H1 (cell line): Measurements from ENCODE around the gene ANKRD29. TPM values are rescaled to one million over a fixed set of nuclear protein-coding genes. Genes with fewer than 3 reads are reported as not detected.

Experiments
- CTCF ChIA-PET: fragments of 300-600 bp; sonication (Branson Sonifier 250); formaldehyde crosslinking; loops from one replicate; lab custom pipeline; 2021; ENCODE audit not compliant: partially characterized antibody; lab: Charles Lee
- POLR2A ChIA-PET: fragments of 300-600 bp; sonication (Branson Sonifier 250); formaldehyde crosslinking; loops from one replicate; lab custom pipeline; 2021; ENCODE audit warnings: inconsistent platforms; ENCODE audit not compliant: partially characterized antibody; lab: Charles Lee
- DNase-seq, 2 experiments: peaks; one replicate each; pipeline versions ENCODE4 v3.0.0 to v3.0.0-alpha.2; 2010 to 2022; ENCODE audit warnings: low spot score in 2 of 2, low read depth in 1 of 2, mixed read lengths in 1 of 2
- FAIRE-seq: peaks from 2 replicates; lab custom pipeline; 2011; peaks lifted over from hg19 to GRCh38; lab: Jason Lieb, UNC
- H2AFZ ChIP-seq: 2 replicates; pipeline ENCODE4 v1.8.1; 2012; ENCODE audit warnings: low read length, inconsistent platforms
- H2AK5ac ChIP-seq: 2 replicates; pipeline ENCODE4 v1.6.1; 2013; ENCODE audit warnings: low read depth, low read length
- H2BK120ac ChIP-seq: replicated peaks from 2 replicates; pipeline ENCODE3; 2013; ENCODE audit warnings: low read depth, low read length, inconsistent platforms
- H2BK12ac ChIP-seq: 2 replicates; pipeline ENCODE4 v1.6.1; 2013; ENCODE audit warnings: low read depth, low read length
- H2BK15ac ChIP-seq: 2 replicates; pipeline ENCODE4 v1.6.1; 2013; ENCODE audit warnings: low read length
- H2BK20ac ChIP-seq: 2 replicates; pipeline ENCODE4 v1.6.1; 2013; ENCODE audit warnings: low read length
- H2BK5ac ChIP-seq: 2 replicates; pipeline ENCODE4 v1.6.1; 2013; ENCODE audit warnings: low read depth, low read length
- H3K14ac ChIP-seq: 2 replicates; pipeline ENCODE4 v1.6.1; 2013; ENCODE audit warnings: inconsistent platforms; ENCODE audit not compliant: insufficient read length
- H3K18ac ChIP-seq: 2 replicates; pipeline ENCODE4 v1.6.1; 2013; ENCODE audit warnings: low read length; ENCODE audit errors: extremely low read depth
- H3K23ac ChIP-seq: 2 replicates; pipeline ENCODE4 v1.6.1; 2013; ENCODE audit warnings: inconsistent platforms; ENCODE audit not compliant: insufficient read length
- H3K23me2 ChIP-seq: 2 replicates; pipeline ENCODE4 v1.6.1; 2013; ENCODE audit warnings: low read depth, low read length
- H3K27ac ChIP-seq: 2 replicates; pipeline ENCODE4 v1.6.1; 2011; ENCODE audit warnings: low read depth, low read length, inconsistent platforms
- H3K27me3 ChIP-seq, 4 experiments: replicated peaks in 1 of 4; 1 replicate in 1 of 4; 2 replicates in 3 of 4; pipeline versions ENCODE4 v1.6.1 to v1.8.1; 2011 to 2013; ENCODE audit warnings: low read length in 3 of 4, mild to moderate bottlenecking in 3 of 4, inconsistent platforms in 2 of 4, mixed read lengths in 2 of 4, moderate library complexity in 1 of 4; ENCODE audit not compliant: control insufficient read depth in 3 of 4, insufficient read depth in 3 of 4; ENCODE audit errors: extremely low read depth in 1 of 4
- H3K36me3 ChIP-seq, 4 experiments: 2 replicates each; pipeline versions ENCODE4 v1.6.1 to v1.8.1; 2011 to 2013; ENCODE audit warnings: mild to moderate bottlenecking in 4 of 4, low read length in 3 of 4, moderate library complexity in 2 of 4, control low read depth in 1 of 4, inconsistent platforms in 1 of 4; ENCODE audit not compliant: insufficient read depth in 4 of 4, control insufficient read depth in 2 of 4
- H3K4ac ChIP-seq: replicated peaks from 2 replicates; pipeline ENCODE3; 2013; ENCODE audit warnings: low read length, low read depth, mixed read lengths, inconsistent platforms; ENCODE audit not compliant: insufficient read length
- H3K4me1 ChIP-seq, 4 experiments: replicated peaks in 1 of 4; 1 replicate in 1 of 4; 2 replicates in 3 of 4; pipeline versions ENCODE4 v1.6.1 to v1.8.1; 2011 to 2013; ENCODE audit warnings: low read length in 3 of 4, inconsistent platforms in 2 of 4, mixed read lengths in 1 of 4; ENCODE audit not compliant: insufficient read depth in 4 of 4, control insufficient read depth in 3 of 4
- H3K4me2 ChIP-seq, 2 experiments: 2 replicates each; pipeline versions ENCODE4 v1.6.1 to v1.8.1; 2011 to 2013; ENCODE audit warnings: low read depth in 2 of 2, low read length in 2 of 2, control low read depth in 1 of 2, inconsistent platforms in 1 of 2, mild to moderate bottlenecking in 1 of 2; ENCODE audit not compliant: insufficient read depth in 1 of 2
- H3K4me3 ChIP-seq, 4 experiments: fragments of 200-600, 300-600 bp in 1 of 4; sonication (generic), shearing (Covaris generic), sonication (Bioruptor Twin) in 1 of 4; 2 replicates each; pipeline versions ENCODE4 v1.5.1 to v1.8.1; 2011 to 2016; ENCODE audit warnings: low read length in 4 of 4, low read depth in 3 of 4, control low read depth in 2 of 4, inconsistent platforms in 2 of 4, mild to moderate bottlenecking in 2 of 4, mixed read lengths in 1 of 4, moderate library complexity in 1 of 4; ENCODE audit not compliant: insufficient read depth in 2 of 4; ENCODE audit errors: extremely low read depth in 1 of 4
- H3K56ac ChIP-seq: replicated peaks from 2 replicates; pipeline ENCODE3; 2013; ENCODE audit warnings: low read depth, mild to moderate bottlenecking, mixed read lengths, low read length, inconsistent platforms; ENCODE audit not compliant: insufficient read length
- H3K79me1 ChIP-seq: 2 replicates; pipeline ENCODE4 v1.6.1; 2013; ENCODE audit warnings: low read depth, low read length, control low read depth
- H3K79me2 ChIP-seq, 2 experiments: 2 replicates each; pipeline versions ENCODE4 v1.6.1 to v1.8.1; 2012 to 2013; ENCODE audit warnings: low read length in 2 of 2, mild to moderate bottlenecking in 2 of 2, inconsistent platforms in 1 of 2; ENCODE audit not compliant: insufficient read depth in 2 of 2, control insufficient read depth in 1 of 2
- H3K9ac ChIP-seq, 4 experiments: replicated peaks in 1 of 4; 1 replicate in 1 of 4; 2 replicates in 3 of 4; pipeline versions ENCODE4 v1.6.1 to v1.8.1; 2011 to 2013; ENCODE audit warnings: low read depth in 3 of 4, low read length in 3 of 4, control low read depth in 2 of 4, mild to moderate bottlenecking in 2 of 4, moderate library complexity in 2 of 4, inconsistent platforms in 1 of 4; ENCODE audit errors: extremely low read depth in 1 of 4
- H3K9me3 ChIP-seq, 2 experiments: 2 replicates each; pipeline versions ENCODE4 v1.6.1 to v1.8.1; 2012 to 2013; ENCODE audit warnings: mild to moderate bottlenecking in 2 of 2, moderate library complexity in 2 of 2, control low read depth in 1 of 2, inconsistent platforms in 1 of 2, low read depth in 1 of 2, low read length in 1 of 2, mixed read lengths in 1 of 2; ENCODE audit not compliant: insufficient read depth in 2 of 2
- H4K20me1 ChIP-seq, 2 experiments: replicated peaks in 1 of 2; 2 replicates each; pipeline versions ENCODE3 to v1.8.1; 2011 to 2013; ENCODE audit warnings: inconsistent platforms in 2 of 2, low read length in 2 of 2, mild to moderate bottlenecking in 1 of 2; ENCODE audit not compliant: insufficient read depth in 2 of 2, control insufficient read depth in 1 of 2
- H4K5ac ChIP-seq: 2 replicates; pipeline ENCODE4 v1.6.1; 2013; ENCODE audit warnings: low read length, low read depth, mixed read lengths, inconsistent platforms; ENCODE audit not compliant: insufficient read length
- H4K8ac ChIP-seq: 2 replicates; pipeline ENCODE4 v1.8.0; 2013; ENCODE audit warnings: mild to moderate bottlenecking, moderate library complexity, low read length, inconsistent platforms; ENCODE audit not compliant: insufficient read depth; ENCODE audit errors: extremely low read depth
- H4K91ac ChIP-seq: replicated peaks from 2 replicates; pipeline ENCODE3; 2013; ENCODE audit warnings: low read length, mixed read lengths, inconsistent platforms; ENCODE audit not compliant: insufficient read length
- BACH1 ChIP-seq: IDR thresholded peaks from 2 replicates; pipeline ENCODE4 v1.6.1; 2012; ENCODE audit warnings: low read length, improper control_type of control experiment
- CHD2 ChIP-seq: IDR thresholded peaks from 2 replicates; pipeline ENCODE4 v1.6.1; 2012; ENCODE audit warnings: low read length, improper control_type of control experiment
- EP300 ChIP-seq, 2 experiments: IDR thresholded peaks; 1 replicate in 1 of 2; 2 replicates in 1 of 2; pipeline ENCODE4 v1.6.1; 2011 to 2012; ENCODE audit warnings: low read depth in 2 of 2, low read length in 2 of 2, mild to moderate bottlenecking in 2 of 2, borderline replicate concordance in 1 of 2, inconsistent platforms in 1 of 2, moderate library complexity in 1 of 2
- KDM4A ChIP-seq: IDR thresholded peaks from one replicate; pipeline ENCODE4 v1.7.1; 2012; ENCODE audit warnings: low read depth, mild to moderate bottlenecking, moderate library complexity, low read length, inconsistent platforms; ENCODE audit not compliant: severe bottlenecking
- MAX ChIP-seq: IDR thresholded peaks from 2 replicates; pipeline ENCODE4 v1.6.1; 2012; ENCODE audit warnings: inconsistent platforms
- NANOG ChIP-seq: IDR thresholded peaks from 2 replicates; pipeline ENCODE4 v1.6.1; 2011; ENCODE audit warnings: low read length, low read depth, mild to moderate bottlenecking, inconsistent platforms; ENCODE audit not compliant: insufficient read depth, poor library complexity, severe bottlenecking
- SIX5 ChIP-seq: IDR thresholded peaks from 2 replicates; pipeline ENCODE4 v1.6.1; 2011; ENCODE audit warnings: mild to moderate bottlenecking, low read depth, low read length
- TAF1 ChIP-seq: IDR thresholded peaks from 2 replicates; pipeline ENCODE4 v1.6.1; 2011; ENCODE audit warnings: mild to moderate bottlenecking, low read depth, low read length
- ZNF274 ChIP-seq: IDR thresholded peaks from 2 replicates; pipeline ENCODE4 v1.7.0; 2012; ENCODE audit warnings: low read length, borderline replicate concordance; ENCODE audit errors: extremely low read depth
- WGBS, 2 experiments: shearing (Covaris generic) in 1 of 2; methylation state at CpG; one replicate each; pipeline versions ENCODE4 v1.1.6 to v1.1.7; 2013 to 2015; ENCODE audit warnings: low lambda C conversion rate in 2 of 2, mixed read lengths in 2 of 2, inconsistent platforms in 1 of 2, low coverage in 1 of 2, missing lambda C conversion rate in 1 of 2; ENCODE audit not compliant: insufficient replicate concordance in 2 of 2, insufficient coverage in 1 of 2, insufficient read length in 1 of 2; ENCODE audit errors: extremely low coverage in 1 of 2, missing lambda C conversion rate in 1 of 2; 5-methylcytosine and 5-hydroxymethylcytosine counted together
- polyA plus RNA-seq, 7 experiments: library from polyadenylated mRNA; depleted of rRNA in 3 of 7; stranded (reverse) in 5 of 7; unstranded in 2 of 7; fragments of >200 nt in 5 of 7; fragments of 200-250 nt in 2 of 7; gene quantifications; 1 replicate in 5 of 7; 2 replicates in 1 of 7; 4 replicates in 1 of 7; pipeline versions ENCODE4 v1.2.1 to v1.2.3, GENCODE V29; 2011 to 2013; ENCODE audit warnings: missing spikeins in 2 of 7, mixed read lengths in 2 of 7
- total RNA-seq: library from RNA; stranded (reverse); fragmentation: NEBNext Ultra II Directional; extraction: Animal tissue kit (Norgen Biotek cat#: 25700); gene quantifications from 2 replicates; pipeline ENCODE4 v1.2.1, GENCODE V29; 2021
- TF ChIP-seq, protein P1 (sequence below): IDR thresholded peaks from 2 replicates; pipeline ENCODE4 v1.6.1; 2012; ENCODE audit warnings: inconsistent platforms

ANKRD29 gene
- total and polyA plus RNA-seq, 2 of the 8 experiments (the other 6 are each of a cell fraction or from before 2014, with no cell fraction given): 3.0 to 7.3 TPM

- no peak overlapping the region for H2BK120ac ChIP-seq
- H3K18ac ChIP-seq: no peak overlapping the region
- no peaks in the 10 kb centered on the region for H3K79me1 ChIP-seq
- H3K4ac ChIP-seq: no peak overlapping the region
- peaks cover 0 to 3% of the 10 kb centered on the region in 2 experiments for H4K20me1 ChIP-seq
- peaks cover 6 to 63% (median 33%) of the 10 kb centered on the region in 4 experiments; a peak in 7 of 8 replicates for H3K36me3 ChIP-seq
- no peak overlapping the region for H2AFZ ChIP-seq
- H3K23me2 ChIP-seq: no peaks in the 10 kb centered on the region
- DNase-seq (no peak), FAIRE-seq (no peak)
- H3K27ac ChIP-seq: no peak overlapping the region
- no peak overlapping the region for H2BK20ac ChIP-seq
- POLR2A ChIA-PET: interaction anchor here (1.6 kb wide), 1 partner anchor 24 kb away, joined by 3 read pairs; no protein-coding TSS in a partner anchor
- H4K91ac ChIP-seq: no peak overlapping the region
- H2AK5ac ChIP-seq: no peak overlapping the region
- H3K9me3 ChIP-seq: no peaks in the 10 kb centered on the region
- H3K23ac ChIP-seq: no peak overlapping the region
- no peak overlapping the region for H4K8ac ChIP-seq
- H3K14ac ChIP-seq: no peak overlapping the region
- H3K4me2 ChIP-seq: no peak overlapping the region
- H3K56ac ChIP-seq: no peak overlapping the region
- H3K27me3 ChIP-seq: no peaks in the 10 kb centered on the region
- H3K9ac ChIP-seq: no peak overlapping the region
- H2BK5ac ChIP-seq: no peak overlapping the region
- H3K4me3 ChIP-seq: no peak overlapping the region
- whole genome bisulfite sequencing, 2 experiments: 81% methylated on average over 11 of the region's 11 CpGs; no CpG with 5 or more reads in 1 of the 2 experiments
- no peak overlapping the region for H2BK12ac ChIP-seq
- CTCF ChIA-PET: interaction anchor here (0.7 to 1.5 kb wide), 3 partner anchors 9 to 151 kb away, joined by 3 to 4 read pairs (median 3); no protein-coding TSS in a partner anchor
- no peak overlapping the region for H2BK15ac ChIP-seq
- no peaks in the 10 kb centered on the region for H3K4me1 ChIP-seq
- H4K5ac ChIP-seq: no peak overlapping the region
- no peaks in the 10 kb centered on the region for H3K79me2 ChIP-seq
- TF ChIP-seq BACH1 (no peak), ZNF274 (no peak), TAF1 (no peak), NANOG (no peak), KDM4A (no peak), EP300 (IDR thresholded peaks at IDR 0.05; ENCODE audit: borderline replicate concordance in 1 of 2, low read depth in 2 of 2, low read length in 2 of 2) (no peak), CHD2 (no peak), MAX (no peak), SIX5 (no peak)
- TF ChIP-seq, protein P1, sequence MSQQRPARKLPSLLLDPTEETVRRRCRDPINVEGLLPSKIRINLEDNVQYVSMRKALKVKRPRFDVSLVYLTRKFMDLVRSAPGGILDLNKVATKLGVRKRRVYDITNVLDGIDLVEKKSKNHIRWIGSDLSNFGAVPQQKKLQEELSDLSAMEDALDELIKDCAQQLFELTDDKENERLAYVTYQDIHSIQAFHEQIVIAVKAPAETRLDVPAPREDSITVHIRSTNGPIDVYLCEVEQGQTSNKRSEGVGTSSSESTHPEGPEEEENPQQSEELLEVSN: no peak
Measured at GRCh38 chr18:23552505-23552904, 110.2 kb downstream of the ANKRD29 start.
